H1 (cell line): ENCODE measurements around the gene RAD51B. TPM values are rescaled to one million over a fixed set of nuclear protein-coding genes. Genes with fewer than 3 reads are reported as not detected.

ENCODE experiments used
- CTCF ChIA-PET: fragments of 300-600 bp; sonication (Branson Sonifier 250); formaldehyde crosslinking; loops from one replicate; lab custom pipeline; 2021; ENCODE audit not compliant: partially characterized antibody; lab: Charles Lee
- POLR2A ChIA-PET: fragments of 300-600 bp; sonication (Branson Sonifier 250); formaldehyde crosslinking; loops from one replicate; lab custom pipeline; 2021; ENCODE audit warnings: inconsistent platforms; ENCODE audit not compliant: partially characterized antibody; lab: Charles Lee
- DNase-seq, 2 experiments: peaks; one replicate each; pipeline versions ENCODE4 v3.0.0 to v3.0.0-alpha.2; 2010 to 2022; ENCODE audit warnings: low spot score in 2 of 2, low read depth in 1 of 2, mixed read lengths in 1 of 2
- FAIRE-seq: peaks from 2 replicates; lab custom pipeline; 2011; peaks lifted over from hg19 to GRCh38; lab: Jason Lieb, UNC
- H2AFZ ChIP-seq: 2 replicates; pipeline ENCODE4 v1.8.1; 2012; ENCODE audit warnings: low read length, inconsistent platforms
- H2AK5ac ChIP-seq: 2 replicates; pipeline ENCODE4 v1.6.1; 2013; ENCODE audit warnings: low read depth, low read length
- H2BK120ac ChIP-seq: replicated peaks from 2 replicates; pipeline ENCODE3; 2013; ENCODE audit warnings: low read depth, low read length, inconsistent platforms
- H2BK12ac ChIP-seq: 2 replicates; pipeline ENCODE4 v1.6.1; 2013; ENCODE audit warnings: low read depth, low read length
- H2BK15ac ChIP-seq: 2 replicates; pipeline ENCODE4 v1.6.1; 2013; ENCODE audit warnings: low read length
- H2BK20ac ChIP-seq: 2 replicates; pipeline ENCODE4 v1.6.1; 2013; ENCODE audit warnings: low read length
- H2BK5ac ChIP-seq: 2 replicates; pipeline ENCODE4 v1.6.1; 2013; ENCODE audit warnings: low read depth, low read length
- H3K14ac ChIP-seq: 2 replicates; pipeline ENCODE4 v1.6.1; 2013; ENCODE audit warnings: inconsistent platforms; ENCODE audit not compliant: insufficient read length
- H3K18ac ChIP-seq: 2 replicates; pipeline ENCODE4 v1.6.1; 2013; ENCODE audit warnings: low read length; ENCODE audit errors: extremely low read depth
- H3K23ac ChIP-seq: 2 replicates; pipeline ENCODE4 v1.6.1; 2013; ENCODE audit warnings: inconsistent platforms; ENCODE audit not compliant: insufficient read length
- H3K23me2 ChIP-seq: 2 replicates; pipeline ENCODE4 v1.6.1; 2013; ENCODE audit warnings: low read depth, low read length
- H3K27ac ChIP-seq: 2 replicates; pipeline ENCODE4 v1.6.1; 2011; ENCODE audit warnings: low read depth, low read length, inconsistent platforms
- H3K27me3 ChIP-seq, 4 experiments: replicated peaks in 1 of 4; 1 replicate in 1 of 4; 2 replicates in 3 of 4; pipeline versions ENCODE4 v1.6.1 to v1.8.1; 2011 to 2013; ENCODE audit warnings: low read length in 3 of 4, mild to moderate bottlenecking in 3 of 4, inconsistent platforms in 2 of 4, mixed read lengths in 2 of 4, moderate library complexity in 1 of 4; ENCODE audit not compliant: control insufficient read depth in 3 of 4, insufficient read depth in 3 of 4; ENCODE audit errors: extremely low read depth in 1 of 4
- H3K36me3 ChIP-seq, 4 experiments: 2 replicates each; pipeline versions ENCODE4 v1.6.1 to v1.8.1; 2011 to 2013; ENCODE audit warnings: mild to moderate bottlenecking in 4 of 4, low read length in 3 of 4, moderate library complexity in 2 of 4, control low read depth in 1 of 4, inconsistent platforms in 1 of 4; ENCODE audit not compliant: insufficient read depth in 4 of 4, control insufficient read depth in 2 of 4
- H3K4ac ChIP-seq: replicated peaks from 2 replicates; pipeline ENCODE3; 2013; ENCODE audit warnings: low read length, low read depth, mixed read lengths, inconsistent platforms; ENCODE audit not compliant: insufficient read length
- H3K4me1 ChIP-seq, 4 experiments: replicated peaks in 1 of 4; 1 replicate in 1 of 4; 2 replicates in 3 of 4; pipeline versions ENCODE4 v1.6.1 to v1.8.1; 2011 to 2013; ENCODE audit warnings: low read length in 3 of 4, inconsistent platforms in 2 of 4, mixed read lengths in 1 of 4; ENCODE audit not compliant: insufficient read depth in 4 of 4, control insufficient read depth in 3 of 4
- H3K4me2 ChIP-seq, 2 experiments: 2 replicates each; pipeline versions ENCODE4 v1.6.1 to v1.8.1; 2011 to 2013; ENCODE audit warnings: low read depth in 2 of 2, low read length in 2 of 2, control low read depth in 1 of 2, inconsistent platforms in 1 of 2, mild to moderate bottlenecking in 1 of 2; ENCODE audit not compliant: insufficient read depth in 1 of 2
- H3K4me3 ChIP-seq, 4 experiments: fragments of 200-600, 300-600 bp in 1 of 4; sonication (generic), shearing (Covaris generic), sonication (Bioruptor Twin) in 1 of 4; 2 replicates each; pipeline versions ENCODE4 v1.5.1 to v1.8.1; 2011 to 2016; ENCODE audit warnings: low read length in 4 of 4, low read depth in 3 of 4, control low read depth in 2 of 4, inconsistent platforms in 2 of 4, mild to moderate bottlenecking in 2 of 4, mixed read lengths in 1 of 4, moderate library complexity in 1 of 4; ENCODE audit not compliant: insufficient read depth in 2 of 4; ENCODE audit errors: extremely low read depth in 1 of 4
- H3K56ac ChIP-seq: replicated peaks from 2 replicates; pipeline ENCODE3; 2013; ENCODE audit warnings: low read depth, mild to moderate bottlenecking, mixed read lengths, low read length, inconsistent platforms; ENCODE audit not compliant: insufficient read length
- H3K79me1 ChIP-seq: 2 replicates; pipeline ENCODE4 v1.6.1; 2013; ENCODE audit warnings: low read depth, low read length, control low read depth
- H3K79me2 ChIP-seq, 2 experiments: 2 replicates each; pipeline versions ENCODE4 v1.6.1 to v1.8.1; 2012 to 2013; ENCODE audit warnings: low read length in 2 of 2, mild to moderate bottlenecking in 2 of 2, inconsistent platforms in 1 of 2; ENCODE audit not compliant: insufficient read depth in 2 of 2, control insufficient read depth in 1 of 2
- H3K9ac ChIP-seq, 4 experiments: replicated peaks in 1 of 4; 1 replicate in 1 of 4; 2 replicates in 3 of 4; pipeline versions ENCODE4 v1.6.1 to v1.8.1; 2011 to 2013; ENCODE audit warnings: low read depth in 3 of 4, low read length in 3 of 4, control low read depth in 2 of 4, mild to moderate bottlenecking in 2 of 4, moderate library complexity in 2 of 4, inconsistent platforms in 1 of 4; ENCODE audit errors: extremely low read depth in 1 of 4
- H3K9me3 ChIP-seq, 2 experiments: 2 replicates each; pipeline versions ENCODE4 v1.6.1 to v1.8.1; 2012 to 2013; ENCODE audit warnings: mild to moderate bottlenecking in 2 of 2, moderate library complexity in 2 of 2, control low read depth in 1 of 2, inconsistent platforms in 1 of 2, low read depth in 1 of 2, low read length in 1 of 2, mixed read lengths in 1 of 2; ENCODE audit not compliant: insufficient read depth in 2 of 2
- H4K20me1 ChIP-seq, 2 experiments: replicated peaks in 1 of 2; 2 replicates each; pipeline versions ENCODE3 to v1.8.1; 2011 to 2013; ENCODE audit warnings: inconsistent platforms in 2 of 2, low read length in 2 of 2, mild to moderate bottlenecking in 1 of 2; ENCODE audit not compliant: insufficient read depth in 2 of 2, control insufficient read depth in 1 of 2
- H4K5ac ChIP-seq: 2 replicates; pipeline ENCODE4 v1.6.1; 2013; ENCODE audit warnings: low read length, low read depth, mixed read lengths, inconsistent platforms; ENCODE audit not compliant: insufficient read length
- H4K8ac ChIP-seq: 2 replicates; pipeline ENCODE4 v1.8.0; 2013; ENCODE audit warnings: mild to moderate bottlenecking, moderate library complexity, low read length, inconsistent platforms; ENCODE audit not compliant: insufficient read depth; ENCODE audit errors: extremely low read depth
- H4K91ac ChIP-seq: replicated peaks from 2 replicates; pipeline ENCODE3; 2013; ENCODE audit warnings: low read length, mixed read lengths, inconsistent platforms; ENCODE audit not compliant: insufficient read length
- ASH2L ChIP-seq: fragments of 200-600, 300-600 bp; sonication (generic); IDR thresholded peaks from one replicate; pipeline ENCODE4 v1.7.1; 2017; ENCODE audit warnings: low read length
- GTF2F1 ChIP-seq: IDR thresholded peaks from 2 replicates; pipeline ENCODE4 v1.6.1; 2012; ENCODE audit warnings: low read depth, low read length, improper control_type of control experiment, borderline replicate concordance
- MAFK ChIP-seq: IDR thresholded peaks from 2 replicates; pipeline ENCODE4 v1.6.1; 2012; ENCODE audit warnings: low read depth, mild to moderate bottlenecking, improper control_type of control experiment, low read length
- NRF1 ChIP-seq: IDR thresholded peaks from 2 replicates; pipeline ENCODE4 v1.6.1; 2011; ENCODE audit warnings: mild to moderate bottlenecking, low read depth, low read length, improper control_type of control experiment
- POU5F1 ChIP-seq: IDR thresholded peaks from 2 replicates; pipeline ENCODE4 v1.6.1; 2011; ENCODE audit warnings: low read depth, mild to moderate bottlenecking, low read length, moderate library complexity
- RAD21 ChIP-seq, 2 experiments: IDR thresholded peaks in 1 of 2; conservative IDR thresholded peaks in 1 of 2; 2 replicates each; pipeline ENCODE4 v1.6.1; 2011; ENCODE audit warnings: low read depth in 2 of 2, low read length in 2 of 2, improper control_type of control experiment in 1 of 2, inconsistent platforms in 1 of 2, mild to moderate bottlenecking in 1 of 2, moderate library complexity in 1 of 2
- SP2 ChIP-seq: IDR thresholded peaks from 2 replicates; pipeline ENCODE4 v1.6.1; 2012; ENCODE audit warnings: mild to moderate bottlenecking, low read length, inconsistent platforms
- TAF1 ChIP-seq: IDR thresholded peaks from 2 replicates; pipeline ENCODE4 v1.6.1; 2011; ENCODE audit warnings: mild to moderate bottlenecking, low read depth, low read length
- TEAD4 ChIP-seq: IDR thresholded peaks from 2 replicates; pipeline ENCODE4 v1.6.1; 2012; ENCODE audit warnings: low read depth, low read length, inconsistent platforms, mixed read lengths
- WGBS, 2 experiments: shearing (Covaris generic) in 1 of 2; methylation state at CpG; one replicate each; pipeline versions ENCODE4 v1.1.6 to v1.1.7; 2013 to 2015; ENCODE audit warnings: low lambda C conversion rate in 2 of 2, mixed read lengths in 2 of 2, inconsistent platforms in 1 of 2, low coverage in 1 of 2, missing lambda C conversion rate in 1 of 2; ENCODE audit not compliant: insufficient replicate concordance in 2 of 2, insufficient coverage in 1 of 2, insufficient read length in 1 of 2; ENCODE audit errors: extremely low coverage in 1 of 2, missing lambda C conversion rate in 1 of 2; 5-methylcytosine and 5-hydroxymethylcytosine counted together
- polyA plus RNA-seq, 7 experiments: library from polyadenylated mRNA; depleted of rRNA in 3 of 7; stranded (reverse) in 5 of 7; unstranded in 2 of 7; fragments of >200 nt in 5 of 7; fragments of 200-250 nt in 2 of 7; gene quantifications; 1 replicate in 5 of 7; 2 replicates in 1 of 7; 4 replicates in 1 of 7; pipeline versions ENCODE4 v1.2.1 to v1.2.3, GENCODE V29; 2011 to 2013; ENCODE audit warnings: missing spikeins in 2 of 7, mixed read lengths in 2 of 7
- total RNA-seq: library from RNA; stranded (reverse); fragmentation: NEBNext Ultra II Directional; extraction: Animal tissue kit (Norgen Biotek cat#: 25700); gene quantifications from 2 replicates; pipeline ENCODE4 v1.2.1, GENCODE V29; 2021
- TF ChIP-seq, protein P1 (sequence below): IDR thresholded peaks from 2 replicates; pipeline ENCODE4 v1.6.1; 2011; ENCODE audit warnings: low read length, improper control_type of control experiment
- TF ChIP-seq, protein P2 (sequence below): IDR thresholded peaks from 2 replicates; pipeline ENCODE4 v1.6.1; 2012; ENCODE audit warnings: inconsistent platforms
- TF ChIP-seq, protein P3 (sequence below): IDR thresholded peaks from 2 replicates; pipeline ENCODE4 v1.6.1; 2011; ENCODE audit warnings: low read depth, mild to moderate bottlenecking, low read length; ENCODE audit not compliant: insufficient read depth

The RAD51B gene
- total and polyA plus RNA-seq, 2 of the 8 experiments (the other 6 are each of a cell fraction or from before 2014, with no cell fraction given), result 3.9 to 14.9 TPM

- Histone ChIP-seq H3K4me2 (no peak overlapping the region), H3K4me3 (no peak overlapping the region), H2BK12ac (no peak overlapping the region), H3K56ac (no peak overlapping the region), H2BK120ac (no peak overlapping the region), H4K20me1 (no peaks in the 10 kb centered on the region), H3K14ac (no peak overlapping the region), H3K23ac (no peak overlapping the region), H2BK15ac (no peak overlapping the region), H4K5ac (no peak overlapping the region), H3K27ac (no peak overlapping the region), H2AFZ (no peak overlapping the region), H3K27me3 (no peaks in the 10 kb centered on the region; a peak in 1 of 7 replicates), H3K23me2 (no peaks in the 10 kb centered on the region), H4K91ac (no peak overlapping the region), H2AK5ac (no peak overlapping the region), H3K36me3 (no peaks in the 10 kb centered on the region), H2BK5ac (no peak overlapping the region), H3K79me2 (no peaks in the 10 kb centered on the region), H3K18ac (no peak overlapping the region), H3K9ac (no peak overlapping the region), H3K4me1 (peaks cover 0 to 7% (median 3%) of the 10 kb centered on the region in 4 experiments; a peak in 4 of 7 replicates), H4K8ac (no peak overlapping the region), H3K9me3 (no peaks in the 10 kb centered on the region), H2BK20ac (no peak overlapping the region), H3K79me1 (no peaks in the 10 kb centered on the region), H3K4ac (no peak overlapping the region)
- ChIA-PET CTCF (no interaction called here), POLR2A (no interaction called here)
- DNase-seq (no peak), FAIRE-seq (no peak)
- no peak for TF ChIP-seq MAFK
- no peak for TF ChIP-seq SP2
- TF ChIP-seq, protein P1, sequence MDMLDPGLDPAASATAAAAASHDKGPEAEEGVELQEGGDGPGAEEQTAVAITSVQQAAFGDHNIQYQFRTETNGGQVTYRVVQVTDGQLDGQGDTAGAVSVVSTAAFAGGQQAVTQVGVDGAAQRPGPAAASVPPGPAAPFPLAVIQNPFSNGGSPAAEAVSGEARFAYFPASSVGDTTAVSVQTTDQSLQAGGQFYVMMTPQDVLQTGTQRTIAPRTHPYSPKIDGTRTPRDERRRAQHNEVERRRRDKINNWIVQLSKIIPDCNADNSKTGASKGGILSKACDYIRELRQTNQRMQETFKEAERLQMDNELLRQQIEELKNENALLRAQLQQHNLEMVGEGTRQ, result no peak
- TF ChIP-seq, protein P2, sequence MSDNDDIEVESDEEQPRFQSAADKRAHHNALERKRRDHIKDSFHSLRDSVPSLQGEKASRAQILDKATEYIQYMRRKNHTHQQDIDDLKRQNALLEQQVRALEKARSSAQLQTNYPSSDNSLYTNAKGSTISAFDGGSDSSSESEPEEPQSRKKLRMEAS, result no peak
- no peak for TF ChIP-seq TEAD4
- TF ChIP-seq NRF1, result no peak
- TF ChIP-seq, protein P3, sequence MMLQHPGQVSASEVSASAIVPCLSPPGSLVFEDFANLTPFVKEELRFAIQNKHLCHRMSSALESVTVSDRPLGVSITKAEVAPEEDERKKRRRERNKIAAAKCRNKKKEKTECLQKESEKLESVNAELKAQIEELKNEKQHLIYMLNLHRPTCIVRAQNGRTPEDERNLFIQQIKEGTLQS, result no peak
- no peak for TF ChIP-seq ASH2L
- no peak for TF ChIP-seq RAD21 (IDR thresholded peaks at IDR 0.05 in 1 of 2, conservative IDR thresholded peaks at IDR 0.05 in 1 of 2; ENCODE audit: low read depth in 2 of 2, low read length in 2 of 2)
- TF ChIP-seq POU5F1, result no peak
- TF ChIP-seq GTF2F1, result no peak
- no peak for TF ChIP-seq TAF1
- WGBS, 2 experiments, result 86% methylated on average over 1 of the region's 1 CpG; no CpG with 5 or more reads in 1 of the 2 experiments
Measured at GRCh38 chr14:68176687-68177086, 357.1 kb downstream of the RAD51B start.
